ENCODE data around the gene ADAP1.

Gene ADAP1

GRCh38 chr7:907158-907980 lies 47.1 kb downstream of the ADAP1 start:
- DNase-seq: no peak
- in situ Hi-C loops (cut with HindIII; ENCODE audit: low pct_ligation_motif_present, low pct_unique_long_range_greater_than_20kb, low sequenced_read_pairs): no loop called here

- in situ Hi-C loops (cut with HindIII; ENCODE audit: low pct_ligation_motif_present, low pct_unique_long_range_greater_than_20kb, low sequenced_read_pairs): no loop called here
- DNase-seq: no peak
Measured at GRCh38 chr7:906776-907157, 47.7 kb downstream of the ADAP1 start.

GRCh38 chr7:904847-905246 lies 49.6 kb downstream of the ADAP1 start:
- in situ Hi-C loops (cut with HindIII; ENCODE audit: low pct_ligation_motif_present, low pct_unique_long_range_greater_than_20kb, low sequenced_read_pairs): no loop called here
- peak; percentile 56 for DNase-seq

GRCh38 chr7:903921-904755 lies 50.3 kb downstream of the ADAP1 start:
- in situ Hi-C loops (cut with HindIII; ENCODE audit: low pct_ligation_motif_present, low pct_unique_long_range_greater_than_20kb, low sequenced_read_pairs): no loop called here
- no peak for DNase-seq

- in situ Hi-C loops (cut with HindIII; ENCODE audit: low pct_ligation_motif_present, low pct_unique_long_range_greater_than_20kb, low sequenced_read_pairs): no loop called here
- DNase-seq: no peak
Measured at GRCh38 chr7:902996-903395, 51.5 kb downstream of the ADAP1 start.

- in situ Hi-C loops (cut with HindIII; ENCODE audit: low pct_ligation_motif_present, low pct_unique_long_range_greater_than_20kb, low sequenced_read_pairs): no loop called here
- DNase-seq: peak; percentile 97
Measured at GRCh38 chr7:901388-902154, 52.9 kb downstream of the ADAP1 start.

GRCh38 chr7:901041-901387 lies 53.5 kb downstream of the ADAP1 start:
- in situ Hi-C loops (cut with HindIII; ENCODE audit: low pct_ligation_motif_present, low pct_unique_long_range_greater_than_20kb, low sequenced_read_pairs): no loop called here
- DNase-seq: no peak

- DNase-seq: no peak
- in situ Hi-C loops (cut with HindIII; ENCODE audit: low pct_ligation_motif_present, low pct_unique_long_range_greater_than_20kb, low sequenced_read_pairs): no loop called here
Measured at GRCh38 chr7:900331-901040, 54.0 kb downstream of the ADAP1 start.

GRCh38 chr7:899806-900205 lies 54.7 kb downstream of the ADAP1 start:
- in situ Hi-C loops (cut with HindIII; ENCODE audit: low pct_ligation_motif_present, low pct_unique_long_range_greater_than_20kb, low sequenced_read_pairs): no loop called here
- DNase-seq: no peak

- in situ Hi-C loops (cut with HindIII; ENCODE audit: low pct_ligation_motif_present, low pct_unique_long_range_greater_than_20kb, low sequenced_read_pairs): no loop called here
- DNase-seq: no peak
Measured at GRCh38 chr7:898855-899681, 55.4 kb downstream of the ADAP1 start.

GRCh38 chr7:898460-898854 lies 56.0 kb downstream of the ADAP1 start:
- in situ Hi-C loops (cut with HindIII; ENCODE audit: low pct_ligation_motif_present, low pct_unique_long_range_greater_than_20kb, low sequenced_read_pairs): no loop called here
- no peak for DNase-seq

- in situ Hi-C loops (cut with HindIII; ENCODE audit: low pct_ligation_motif_present, low pct_unique_long_range_greater_than_20kb, low sequenced_read_pairs): no loop called here
- no peak for DNase-seq
Measured at GRCh38 chr7:897771-898376, 56.6 kb downstream of the ADAP1 start.

- in situ Hi-C loops (cut with HindIII; ENCODE audit: low pct_ligation_motif_present, low pct_unique_long_range_greater_than_20kb, low sequenced_read_pairs): no loop called here
- no peak for DNase-seq
Measured at GRCh38 chr7:897086-897485, 57.4 kb downstream of the ADAP1 start.

GRCh38 chr7:896346-897075 lies 58.0 kb downstream of the ADAP1 start:
- in situ Hi-C loops (cut with HindIII; ENCODE audit: low pct_ligation_motif_present, low pct_unique_long_range_greater_than_20kb, low sequenced_read_pairs): no loop called here
- DNase-seq: no peak

- DNase-seq: no peak
- in situ Hi-C loops (cut with HindIII; ENCODE audit: low pct_ligation_motif_present, low pct_unique_long_range_greater_than_20kb, low sequenced_read_pairs): no loop called here
Measured at GRCh38 chr7:895451-896052, 58.9 kb downstream of the ADAP1 start.

GRCh38 chr7:894927-895450 lies 59.5 kb downstream of the ADAP1 start:
- in situ Hi-C loops (cut with HindIII; ENCODE audit: low pct_ligation_motif_present, low pct_unique_long_range_greater_than_20kb, low sequenced_read_pairs): no loop called here
- DNase-seq: no peak

Measured in ACHN (cell line).